Measurements from ENCODE around the gene EFCAB5. TPM values are rescaled to one million over a fixed set of nuclear protein-coding genes. Genes with fewer than 3 reads are reported as not detected.

The EFCAB5 gene
- total and polyA plus RNA-seq, 2 of the 13 experiments (the other 11 are each of a cell fraction or from before 2014, with no cell fraction given): 0.15 TPM; not detected in 1

DNA sequence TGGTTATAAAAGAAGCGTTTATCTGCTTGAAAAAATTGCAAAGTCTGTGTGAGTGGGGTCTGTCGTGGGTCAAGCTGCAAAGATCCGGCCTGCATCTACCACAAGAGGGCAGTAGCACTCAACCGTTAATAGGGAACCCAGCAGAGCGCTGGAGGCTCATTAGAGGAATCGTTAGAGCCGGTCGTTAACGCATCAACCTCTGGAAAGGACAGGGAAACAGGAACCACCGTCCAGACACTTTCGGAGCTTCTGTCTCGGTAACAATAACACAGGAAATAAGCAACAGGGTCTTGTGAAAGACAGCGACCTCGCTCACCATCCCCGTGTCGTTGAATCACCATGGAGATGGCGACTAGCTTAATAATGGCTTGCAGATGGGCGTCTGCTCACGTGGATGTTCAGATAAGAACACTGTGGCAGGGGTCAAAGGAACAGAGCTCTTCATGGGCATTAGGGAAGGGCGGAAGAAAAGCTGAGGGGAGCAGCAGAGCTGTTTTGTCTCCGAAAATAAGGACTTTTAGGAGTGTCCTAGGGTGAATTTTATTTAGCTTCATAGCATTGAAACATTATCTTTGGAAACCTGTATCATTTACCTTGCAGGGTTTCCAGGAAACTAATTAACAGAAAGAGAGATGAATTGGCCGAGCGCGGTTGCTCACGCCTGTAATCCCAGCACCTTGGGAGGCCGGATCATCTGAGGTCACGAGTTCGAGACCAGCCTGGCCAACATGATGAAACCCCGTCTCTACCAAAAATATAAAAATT is 163.3 kb downstream of the EFCAB5 start (continued):
- 0 out of 2 replicates have a peak, but pooled peaks have one; percentile 8 for TF ChIP-seq ZNF777 (CRISPR knock-in tag; IDR thresholded peaks at IDR 0.05)
- no peak for TF ChIP-seq ZSCAN12 (CRISPR knock-in tag; IDR thresholded peaks at IDR 0.05)
- no peak for TF ChIP-seq NFE2L1 (CRISPR knock-in tag; IDR thresholded peaks at IDR 0.05; ENCODE audit: borderline replicate concordance)
- peak; percentile 1; the same call in 1 of the 2 replicates for TF ChIP-seq NFE2L2 (IDR thresholded peaks at IDR 0.05; ENCODE audit: low read length)
- peak; percentile 79 for TF ChIP-seq RAD21 (CRISPR knock-in tag; IDR thresholded peaks at IDR 0.05)
- TF ChIP-seq MAFK (conservative IDR thresholded peaks at IDR 0.05 in 1 of 2, IDR thresholded peaks at IDR 0.05 in 1 of 2; ENCODE audit: low read length in 2 of 2): no peak
- no peak for TF ChIP-seq ZNF296 (CRISPR knock-in tag; conservative IDR thresholded peaks at IDR 0.05)
- TF ChIP-seq ZNF354B (CRISPR knock-in tag; IDR thresholded peaks at IDR 0.05): no peak
- no peak for TF ChIP-seq ZNF891 (CRISPR knock-in tag; IDR thresholded peaks at IDR 0.05)
- TF ChIP-seq, protein P1, sequence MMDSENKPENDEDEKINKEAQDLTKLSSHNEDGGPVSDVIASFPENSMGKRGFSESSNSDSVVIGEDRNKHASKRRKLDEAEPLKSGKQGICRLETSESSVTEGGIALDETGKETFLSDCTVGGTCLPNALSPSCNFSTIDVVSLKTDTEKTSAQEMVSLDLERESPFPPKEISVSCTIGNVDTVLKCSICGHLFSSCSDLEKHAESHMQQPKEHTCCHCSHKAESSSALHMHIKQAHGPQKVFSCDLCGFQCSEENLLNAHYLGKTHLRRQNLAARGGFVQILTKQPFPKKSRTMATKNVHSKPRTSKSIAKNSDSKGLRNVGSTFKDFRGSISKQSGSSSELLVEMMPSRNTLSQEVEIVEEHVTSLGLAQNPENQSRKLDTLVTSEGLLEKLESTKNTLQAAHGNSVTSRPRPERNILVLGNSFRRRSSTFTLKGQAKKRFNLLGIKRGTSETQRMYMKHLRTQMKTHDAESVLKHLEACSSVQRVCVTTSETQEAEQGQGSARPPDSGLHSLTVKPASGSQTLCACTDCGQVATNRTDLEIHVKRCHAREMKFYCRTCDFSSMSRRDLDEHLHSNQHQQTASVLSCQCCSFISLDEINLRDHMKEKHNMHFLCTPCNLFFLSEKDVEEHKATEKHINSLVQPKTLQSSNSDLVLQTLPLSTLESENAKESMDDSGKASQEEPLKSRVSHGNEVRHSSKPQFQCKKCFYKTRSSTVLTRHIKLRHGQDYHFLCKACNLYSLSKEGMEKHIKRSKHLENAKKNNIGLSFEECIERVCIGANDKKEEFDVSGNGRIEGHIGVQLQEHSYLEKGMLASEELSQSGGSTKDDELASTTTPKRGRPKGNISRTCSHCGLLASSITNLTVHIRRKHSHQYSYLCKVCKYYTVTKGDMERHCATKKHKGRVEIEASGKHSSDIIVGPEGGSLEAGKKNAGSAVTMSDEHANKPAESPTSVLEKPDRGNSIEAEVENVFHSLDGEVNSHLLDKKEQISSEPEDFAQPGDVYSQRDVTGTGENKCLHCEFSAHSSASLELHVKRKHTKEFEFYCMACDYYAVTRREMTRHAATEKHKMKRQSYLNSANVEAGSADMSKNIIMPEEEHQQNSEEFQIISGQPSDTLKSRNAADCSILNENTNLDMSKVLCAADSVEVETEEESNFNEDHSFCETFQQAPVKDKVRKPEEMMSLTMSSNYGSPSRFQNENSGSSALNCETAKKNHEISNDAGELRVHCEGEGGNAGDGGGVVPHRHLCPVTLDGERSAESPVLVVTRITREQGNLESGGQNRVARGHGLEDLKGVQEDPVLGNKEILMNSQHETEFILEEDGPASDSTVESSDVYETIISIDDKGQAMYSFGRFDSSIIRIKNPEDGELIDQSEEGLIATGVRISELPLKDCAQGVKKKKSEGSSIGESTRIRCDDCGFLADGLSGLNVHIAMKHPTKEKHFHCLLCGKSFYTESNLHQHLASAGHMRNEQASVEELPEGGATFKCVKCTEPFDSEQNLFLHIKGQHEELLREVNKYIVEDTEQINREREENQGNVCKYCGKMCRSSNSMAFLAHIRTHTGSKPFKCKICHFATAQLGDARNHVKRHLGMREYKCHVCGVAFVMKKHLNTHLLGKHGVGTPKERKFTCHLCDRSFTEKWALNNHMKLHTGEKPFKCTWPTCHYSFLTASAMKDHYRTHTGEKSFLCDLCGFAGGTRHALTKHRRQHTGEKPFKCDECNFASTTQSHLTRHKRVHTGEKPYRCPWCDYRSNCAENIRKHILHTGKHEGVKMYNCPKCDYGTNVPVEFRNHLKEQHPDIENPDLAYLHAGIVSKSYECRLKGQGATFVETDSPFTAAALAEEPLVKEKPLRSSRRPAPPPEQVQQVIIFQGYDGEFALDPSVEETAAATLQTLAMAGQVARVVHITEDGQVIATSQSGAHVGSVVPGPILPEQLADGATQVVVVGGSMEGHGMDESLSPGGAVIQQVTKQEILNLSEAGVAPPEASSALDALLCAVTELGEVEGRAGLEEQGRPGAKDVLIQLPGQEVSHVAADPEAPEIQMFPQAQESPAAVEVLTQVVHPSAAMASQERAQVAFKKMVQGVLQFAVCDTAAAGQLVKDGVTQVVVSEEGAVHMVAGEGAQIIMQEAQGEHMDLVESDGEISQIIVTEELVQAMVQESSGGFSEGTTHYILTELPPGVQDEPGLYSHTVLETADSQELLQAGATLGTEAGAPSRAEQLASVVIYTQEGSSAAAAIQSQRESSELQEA (CRISPR knock-in tag; IDR thresholded peaks at IDR 0.05; ENCODE audit: not compliant biosample characterization): no peak
- TF ChIP-seq SNRNP70 (IDR thresholded peaks at IDR 0.05; ENCODE audit: low read depth, low read length): no peak
- TF ChIP-seq ZNF563 (CRISPR knock-in tag; IDR thresholded peaks at IDR 0.05): no peak
- TF ChIP-seq, protein P2, sequence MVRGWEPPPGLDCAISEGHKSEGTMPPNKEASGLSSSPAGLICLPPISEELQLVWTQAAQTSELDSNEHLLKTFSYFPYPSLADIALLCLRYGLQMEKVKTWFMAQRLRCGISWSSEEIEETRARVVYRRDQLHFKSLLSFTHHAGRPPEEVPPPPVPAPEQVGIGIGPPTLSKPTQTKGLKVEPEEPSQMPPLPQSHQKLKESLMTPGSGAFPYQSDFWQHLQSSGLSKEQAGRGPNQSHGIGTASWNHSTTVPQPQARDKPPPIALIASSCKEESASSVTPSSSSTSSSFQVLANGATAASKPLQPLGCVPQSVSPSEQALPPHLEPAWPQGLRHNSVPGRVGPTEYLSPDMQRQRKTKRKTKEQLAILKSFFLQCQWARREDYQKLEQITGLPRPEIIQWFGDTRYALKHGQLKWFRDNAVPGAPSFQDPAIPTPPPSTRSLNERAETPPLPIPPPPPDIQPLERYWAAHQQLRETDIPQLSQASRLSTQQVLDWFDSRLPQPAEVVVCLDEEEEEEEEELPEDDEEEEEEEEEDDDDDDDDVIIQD (CRISPR knock-in tag; IDR thresholded peaks at IDR 0.05; ENCODE audit: low read depth): peak; percentile 76
- TF ChIP-seq GTF2F1 (IDR thresholded peaks at IDR 0.05; ENCODE audit: low read length): no peak
- TF ChIP-seq RFX5 (IDR thresholded peaks at IDR 0.05; ENCODE audit: low read depth, low read length): no peak
- no peak for TF ChIP-seq TBP (CRISPR knock-in tag; IDR thresholded peaks at IDR 0.05)
- no peak; the same call in 1 of the 2 replicates for TF ChIP-seq DNMT3B (CRISPR knock-in tag; conservative IDR thresholded peaks at IDR 0.05)
- TF ChIP-seq, protein P3, sequence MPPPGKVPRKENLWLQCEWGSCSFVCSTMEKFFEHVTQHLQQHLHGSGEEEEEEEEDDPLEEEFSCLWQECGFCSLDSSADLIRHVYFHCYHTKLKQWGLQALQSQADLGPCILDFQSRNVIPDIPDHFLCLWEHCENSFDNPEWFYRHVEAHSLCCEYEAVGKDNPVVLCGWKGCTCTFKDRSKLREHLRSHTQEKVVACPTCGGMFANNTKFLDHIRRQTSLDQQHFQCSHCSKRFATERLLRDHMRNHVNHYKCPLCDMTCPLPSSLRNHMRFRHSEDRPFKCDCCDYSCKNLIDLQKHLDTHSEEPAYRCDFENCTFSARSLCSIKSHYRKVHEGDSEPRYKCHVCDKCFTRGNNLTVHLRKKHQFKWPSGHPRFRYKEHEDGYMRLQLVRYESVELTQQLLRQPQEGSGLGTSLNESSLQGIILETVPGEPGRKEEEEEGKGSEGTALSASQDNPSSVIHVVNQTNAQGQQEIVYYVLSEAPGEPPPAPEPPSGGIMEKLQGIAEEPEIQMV (CRISPR knock-in tag; IDR thresholded peaks at IDR 0.05; ENCODE audit: low read depth): no peak
